Testis (tissue), 2 donors: ENCODE data around the gene SRPX.

ENCODE experiments used
- CTCF ChIP-seq, 3 experiments: fragments of 450-650 bp in 2 of 3; fragments of 200-600 bp in 1 of 3; sonication (generic) in 1 of 3; IDR thresholded peaks; one replicate each; pipeline ENCODE4 v1.5.1; 2016 to 2019; ENCODE audit warnings: antibody characterized with exemption in 3 of 3, mild to moderate bottlenecking in 2 of 3, moderate library complexity in 1 of 3
- POLR2A ChIP-seq: fragments of 450-650 bp; IDR thresholded peaks from one replicate; pipeline ENCODE4 v1.6.1; 2017; ENCODE audit warnings: antibody characterized with exemption, mild to moderate bottlenecking, moderate library complexity

- no peak for TF ChIP-seq CTCF (IDR thresholded peaks at IDR 0.05)
- no peak for TF ChIP-seq POLR2A
Measured at GRCh38 chrX:38181357-38181756, 39.3 kb downstream of the SRPX start.
